H9 (cell line): ENCODE data around the gene EML5. TPM values are rescaled to one million over a fixed set of nuclear protein-coding genes. Genes with fewer than 3 reads are reported as not detected.
A peak's percentile ranks its signal among the peaks of the same experiment; 100 is the strongest.

ENCODE experiments used
- DNase-seq: peaks from one replicate; pipeline ENCODE4 v3.0.0-alpha.2; 2017
- H2AFZ ChIP-seq: one replicate; pipeline ENCODE4 v1.6.1; 2013; ENCODE audit warnings: mild to moderate bottlenecking, low read length, control low read depth, moderate library complexity
- H2AK5ac ChIP-seq: 2 replicates; pipeline ENCODE4 v1.6.1; 2013; ENCODE audit warnings: low read length, control low read depth, mixed read lengths; ENCODE audit not compliant: insufficient read length
- H2BK120ac ChIP-seq: one replicate; pipeline ENCODE4 v1.6.1; 2013; ENCODE audit warnings: low read depth, mild to moderate bottlenecking, low read length, control low read depth, inconsistent platforms; ENCODE audit not compliant: poor library complexity, severe bottlenecking
- H2BK12ac ChIP-seq: 2 replicates; pipeline ENCODE4 v1.6.1; 2013; ENCODE audit warnings: low read length, control low read depth, mixed read lengths, low read depth; ENCODE audit not compliant: insufficient read length
- H2BK15ac ChIP-seq: 2 replicates; pipeline ENCODE4 v1.6.1; 2013; ENCODE audit warnings: low read depth, low read length, control low read depth
- H2BK20ac ChIP-seq: one replicate; pipeline ENCODE4 v1.6.1; 2013; ENCODE audit warnings: low read depth, mild to moderate bottlenecking, low read length, control low read depth, inconsistent platforms; ENCODE audit not compliant: poor library complexity, severe bottlenecking
- H2BK5ac ChIP-seq: 2 replicates; pipeline ENCODE4 v1.6.1; 2013; ENCODE audit warnings: low read length, control low read depth, mixed read lengths; ENCODE audit not compliant: insufficient read length
- H3K14ac ChIP-seq: 2 replicates; pipeline ENCODE4 v1.6.1; 2013; ENCODE audit warnings: low read length, control low read depth; ENCODE audit not compliant: insufficient read depth
- H3K18ac ChIP-seq: 2 replicates; pipeline ENCODE4 v1.6.1; 2013; ENCODE audit warnings: low read depth, mild to moderate bottlenecking, mixed read lengths, low read length, control low read depth; ENCODE audit not compliant: insufficient read length
- H3K23ac ChIP-seq: 2 replicates; pipeline ENCODE4 v1.6.1; 2013; ENCODE audit warnings: low read length, control low read depth, mixed read lengths, low read depth; ENCODE audit not compliant: insufficient read length
- H3K23me2 ChIP-seq: 2 replicates; pipeline ENCODE4 v1.6.1; 2013; ENCODE audit warnings: low read depth, mild to moderate bottlenecking, mixed read lengths, low read length, control low read depth; ENCODE audit not compliant: insufficient read length, poor library complexity, severe bottlenecking
- H3K27ac ChIP-seq: 2 replicates; pipeline ENCODE4 v1.5.1; 2013; ENCODE audit warnings: low read length, control low read depth, mixed read lengths, low read depth; ENCODE audit not compliant: insufficient read length
- H3K27me3 ChIP-seq: 2 replicates; pipeline ENCODE4 v1.6.1; 2013; ENCODE audit warnings: low read length, control low read depth, inconsistent platforms; ENCODE audit not compliant: insufficient read depth
- H3K4ac ChIP-seq: 2 replicates; pipeline ENCODE4 v1.6.1; 2013; ENCODE audit warnings: low read depth, mild to moderate bottlenecking, control low read depth, inconsistent platforms, low read length, moderate library complexity
- H3K4me1 ChIP-seq: 2 replicates; pipeline ENCODE4 v1.6.1; 2013; ENCODE audit warnings: low read length, control low read depth, inconsistent platforms; ENCODE audit not compliant: insufficient read depth
- H3K4me2 ChIP-seq: 2 replicates; pipeline ENCODE4 v1.6.1; 2013; ENCODE audit warnings: low read length, control low read depth, mixed read lengths; ENCODE audit not compliant: insufficient read length, insufficient read depth
- H3K56ac ChIP-seq: 2 replicates; pipeline ENCODE4 v1.6.1; 2013; ENCODE audit warnings: low read depth, mild to moderate bottlenecking, mixed read lengths, low read length, control low read depth; ENCODE audit not compliant: insufficient read length
- H3K79me1 ChIP-seq: 2 replicates; pipeline ENCODE4 v1.6.1; 2013; ENCODE audit warnings: low read depth, mild to moderate bottlenecking, moderate library complexity, low read length, control low read depth, inconsistent platforms; ENCODE audit not compliant: insufficient read depth, poor library complexity, severe bottlenecking
- H3K79me2 ChIP-seq: 2 replicates; pipeline ENCODE4 v1.6.1; 2013; ENCODE audit warnings: low read length, control low read depth, inconsistent platforms; ENCODE audit not compliant: insufficient read depth
- H3K9ac ChIP-seq: 2 replicates; pipeline ENCODE4 v1.6.1; 2013; ENCODE audit warnings: low read length, control low read depth, mixed read lengths; ENCODE audit not compliant: insufficient read length; ENCODE audit errors: extremely low read depth
- H3K9me3 ChIP-seq: one replicate; pipeline ENCODE4 v1.6.1; 2013; ENCODE audit warnings: low read depth, low read length, inconsistent platforms; ENCODE audit not compliant: control insufficient read depth
- H3T11ph ChIP-seq: one replicate; pipeline ENCODE4 v1.6.1; 2013; ENCODE audit warnings: mild to moderate bottlenecking, low read length, control low read depth, inconsistent platforms
- H4K20me1 ChIP-seq: one replicate; pipeline ENCODE4 v1.6.1; 2013; ENCODE audit not compliant: control insufficient read depth, insufficient read length, insufficient read depth
- H4K5ac ChIP-seq: 2 replicates; pipeline ENCODE4 v1.6.1; 2013; ENCODE audit warnings: low read depth, mild to moderate bottlenecking, mixed read lengths, low read length, control low read depth; ENCODE audit not compliant: insufficient read length
- H4K8ac ChIP-seq: replicated peaks from 2 replicates; pipeline ENCODE4 v1.6.1; 2013; ENCODE audit warnings: low read length, control low read depth, mixed read lengths, low read depth; ENCODE audit not compliant: insufficient read length
- H4K91ac ChIP-seq: 2 replicates; pipeline ENCODE4 v1.6.1; 2013; ENCODE audit warnings: low read depth, mild to moderate bottlenecking, moderate library complexity, mixed read lengths, low read length, control low read depth; ENCODE audit not compliant: insufficient read length
- H3K27ac Mint-ChIP-seq, 3 experiments: 2 replicates in 2 of 3; 3 replicates in 1 of 3; pipeline ENCODE4 v1.8.0; 2020 to 2021; ENCODE audit warnings: mixed read lengths in 3 of 3, mild to moderate bottlenecking in 1 of 3, moderate library complexity in 1 of 3
- H3K27me3 Mint-ChIP-seq: 2 replicates; pipeline ENCODE4 v1.8.0; 2021; ENCODE audit warnings: low read depth, mild to moderate bottlenecking, moderate library complexity, mixed read lengths
- H3K36me3 Mint-ChIP-seq, 3 experiments: 2 replicates in 2 of 3; 3 replicates in 1 of 3; pipeline ENCODE4 v1.8.0; 2020 to 2021; ENCODE audit warnings: low read depth in 3 of 3, mixed read lengths in 3 of 3; ENCODE audit not compliant: insufficient read depth in 1 of 3
- H3K4me1 Mint-ChIP-seq, 2 experiments: 2 replicates each; pipeline ENCODE4 v1.8.0; 2020; ENCODE audit warnings: mixed read lengths in 2 of 2
- H3K4me3 Mint-ChIP-seq, 2 experiments: 2 replicates in 1 of 2; 3 replicates in 1 of 2; pipeline ENCODE4 v1.8.0; 2020 to 2021; ENCODE audit warnings: mild to moderate bottlenecking in 2 of 2, mixed read lengths in 2 of 2, moderate library complexity in 1 of 2
- H3K9me3 Mint-ChIP-seq, 2 experiments: 2 replicates in 1 of 2; 3 replicates in 1 of 2; pipeline ENCODE4 v1.8.0; 2020; ENCODE audit warnings: mild to moderate bottlenecking in 2 of 2, mixed read lengths in 2 of 2, moderate library complexity in 1 of 2
- WGBS: extraction: QIAGEN DNeasy Blood & Tissue Kit; methylation state at CpG from one replicate; pipeline ENCODE4 v1.1.7; 2013; ENCODE audit warnings: missing lambda C conversion rate, low lambda C conversion rate, mixed read lengths; ENCODE audit not compliant: insufficient read length; ENCODE audit errors: extremely low coverage; 5-methylcytosine and 5-hydroxymethylcytosine counted together
- total RNA-seq: library from RNA; stranded (reverse); gene quantifications from 2 replicates; pipeline ENCODE4 v1.2.1, GENCODE V29; 2021
- TF ChIP-seq, protein P1 (sequence below): fragments of 200-600 bp; sonication (generic); conservative IDR thresholded peaks from 3 replicates; pipeline ENCODE4 v1.8.0; 2021; ENCODE audit warnings: antibody characterized with exemption, mild to moderate bottlenecking

The EML5 gene
- total RNA-seq, 1 experiment from 2014 or later, result 0.81 TPM

DNA sequence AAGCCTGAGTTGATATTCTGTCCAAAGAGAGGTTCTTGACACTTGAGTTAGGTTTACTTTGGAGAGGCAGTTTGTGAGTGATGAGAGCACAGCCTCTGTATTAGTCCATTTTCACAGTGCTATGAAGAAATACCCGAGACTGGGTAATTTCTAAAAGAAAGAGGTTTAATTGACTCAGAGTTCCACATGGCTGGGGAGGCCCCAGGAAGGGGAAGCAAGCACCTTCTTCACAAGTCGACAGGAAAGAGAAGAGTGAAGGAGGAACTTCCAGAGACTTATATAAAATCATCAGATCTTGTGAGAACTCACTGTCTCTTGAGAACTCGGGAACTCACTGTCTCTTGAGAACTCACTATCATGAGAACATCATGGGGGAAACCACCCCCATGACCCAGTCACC lies 224.6 kb downstream of the EML5 start:
- Histone ChIP-seq H4K5ac (no peak overlapping the region), H3K23me2 (no peaks in the 10 kb centered on the region), H2BK12ac (no peak overlapping the region), H3K9ac (no peak overlapping the region), H3K23ac (no peak overlapping the region), H2BK5ac (no peak overlapping the region), H3K56ac (no peak overlapping the region), H3K9me3 (no peaks in the 10 kb centered on the region), H3K4ac (no peak overlapping the region), H3K79me1 (no peaks in the 10 kb centered on the region), H4K20me1 (no peaks in the 10 kb centered on the region), H2AFZ (no peak overlapping the region), H3K18ac (no peak overlapping the region), H2BK20ac (no peak overlapping the region), H2AK5ac (no peak overlapping the region), H3T11ph (no peak overlapping the region), H4K8ac (no peak overlapping the region), H3K14ac (no peak overlapping the region), H4K91ac (no peak overlapping the region), H3K79me2 (peaks cover 3% of the 10 kb centered on the region; the same call in 1 of the 2 replicates), H3K27me3 (no peaks in the 10 kb centered on the region), H3K27ac (no peak overlapping the region), H2BK15ac (no peak overlapping the region), H3K4me2 (no peak overlapping the region), H2BK120ac (no peak overlapping the region), H3K4me1 (no peaks in the 10 kb centered on the region)
- Mint-ChIP-seq H3K4me3 (no peak overlapping the region), H3K9me3 (no peaks in the 10 kb centered on the region), H3K27me3 (no peaks in the 10 kb centered on the region), H3K4me1 (peaks cover 9 to 11% of the 10 kb centered on the region in 2 experiments), H3K36me3 (peaks cover 40 to 75% (median 67%) of the 10 kb centered on the region in 3 experiments; a peak in 6 of 7 replicates), H3K27ac (peak overlapping the region in 1 of 3 experiments; percentile 28; a peak in 1 of 7 replicates)
- TF ChIP-seq, protein P1, sequence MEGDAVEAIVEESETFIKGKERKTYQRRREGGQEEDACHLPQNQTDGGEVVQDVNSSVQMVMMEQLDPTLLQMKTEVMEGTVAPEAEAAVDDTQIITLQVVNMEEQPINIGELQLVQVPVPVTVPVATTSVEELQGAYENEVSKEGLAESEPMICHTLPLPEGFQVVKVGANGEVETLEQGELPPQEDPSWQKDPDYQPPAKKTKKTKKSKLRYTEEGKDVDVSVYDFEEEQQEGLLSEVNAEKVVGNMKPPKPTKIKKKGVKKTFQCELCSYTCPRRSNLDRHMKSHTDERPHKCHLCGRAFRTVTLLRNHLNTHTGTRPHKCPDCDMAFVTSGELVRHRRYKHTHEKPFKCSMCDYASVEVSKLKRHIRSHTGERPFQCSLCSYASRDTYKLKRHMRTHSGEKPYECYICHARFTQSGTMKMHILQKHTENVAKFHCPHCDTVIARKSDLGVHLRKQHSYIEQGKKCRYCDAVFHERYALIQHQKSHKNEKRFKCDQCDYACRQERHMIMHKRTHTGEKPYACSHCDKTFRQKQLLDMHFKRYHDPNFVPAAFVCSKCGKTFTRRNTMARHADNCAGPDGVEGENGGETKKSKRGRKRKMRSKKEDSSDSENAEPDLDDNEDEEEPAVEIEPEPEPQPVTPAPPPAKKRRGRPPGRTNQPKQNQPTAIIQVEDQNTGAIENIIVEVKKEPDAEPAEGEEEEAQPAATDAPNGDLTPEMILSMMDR, result no peak
- no CpG with 5 or more reads among the region's 3 CpGs for WGBS
- DNase-seq, result no peak
